ENCODE data around the gene REM2.
"Not testable (repeated sequence)": the region's sequence is repeated elsewhere in the genome, so short reads cannot be mapped to it uniquely, and the experiment has no call there.

DNA sequence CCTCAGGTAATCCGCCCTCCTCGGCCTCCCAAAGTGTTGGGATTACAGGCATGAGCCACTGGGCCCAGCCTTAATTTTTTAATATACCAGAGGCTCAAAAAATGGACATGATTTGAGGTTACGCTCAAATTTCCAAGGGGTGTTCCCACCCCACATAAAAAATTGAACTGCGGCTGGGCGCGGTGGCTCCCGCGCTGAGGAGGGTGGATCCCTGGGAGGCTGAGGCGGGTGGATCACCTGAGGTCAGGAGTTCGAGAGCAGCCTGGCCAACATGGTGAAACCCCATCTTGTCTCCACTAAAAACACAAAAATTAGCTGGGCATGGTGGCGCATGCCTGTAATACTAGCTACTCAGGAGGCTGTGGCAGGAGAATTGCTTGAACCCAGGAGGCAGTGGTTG, 28.7 kb upstream of the REM2 start:
- TF ChIP-seq RAD21 (IDR thresholded peaks at IDR 0.05); YY1 (IDR thresholded peaks at IDR 0.05); SP1 (IDR thresholded peaks at IDR 0.05); FOXA1 (IDR thresholded peaks at IDR 0.05); TAF1 (conservative IDR thresholded peaks at IDR 0.05); JUND (IDR thresholded peaks at IDR 0.05); GABPA (IDR thresholded peaks at IDR 0.05 in 1 of 2, conservative IDR thresholded peaks at IDR 0.05 in 1 of 2); ZBTB33 (IDR thresholded peaks at IDR 0.05): not testable (repeated sequence)
- TF ChIP-seq, protein P1, sequence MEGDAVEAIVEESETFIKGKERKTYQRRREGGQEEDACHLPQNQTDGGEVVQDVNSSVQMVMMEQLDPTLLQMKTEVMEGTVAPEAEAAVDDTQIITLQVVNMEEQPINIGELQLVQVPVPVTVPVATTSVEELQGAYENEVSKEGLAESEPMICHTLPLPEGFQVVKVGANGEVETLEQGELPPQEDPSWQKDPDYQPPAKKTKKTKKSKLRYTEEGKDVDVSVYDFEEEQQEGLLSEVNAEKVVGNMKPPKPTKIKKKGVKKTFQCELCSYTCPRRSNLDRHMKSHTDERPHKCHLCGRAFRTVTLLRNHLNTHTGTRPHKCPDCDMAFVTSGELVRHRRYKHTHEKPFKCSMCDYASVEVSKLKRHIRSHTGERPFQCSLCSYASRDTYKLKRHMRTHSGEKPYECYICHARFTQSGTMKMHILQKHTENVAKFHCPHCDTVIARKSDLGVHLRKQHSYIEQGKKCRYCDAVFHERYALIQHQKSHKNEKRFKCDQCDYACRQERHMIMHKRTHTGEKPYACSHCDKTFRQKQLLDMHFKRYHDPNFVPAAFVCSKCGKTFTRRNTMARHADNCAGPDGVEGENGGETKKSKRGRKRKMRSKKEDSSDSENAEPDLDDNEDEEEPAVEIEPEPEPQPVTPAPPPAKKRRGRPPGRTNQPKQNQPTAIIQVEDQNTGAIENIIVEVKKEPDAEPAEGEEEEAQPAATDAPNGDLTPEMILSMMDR (IDR thresholded peaks at IDR 0.05; ENCODE audit: low read depth, low read length, missing input control): not testable (repeated sequence)
- TF ChIP-seq, protein P2, sequence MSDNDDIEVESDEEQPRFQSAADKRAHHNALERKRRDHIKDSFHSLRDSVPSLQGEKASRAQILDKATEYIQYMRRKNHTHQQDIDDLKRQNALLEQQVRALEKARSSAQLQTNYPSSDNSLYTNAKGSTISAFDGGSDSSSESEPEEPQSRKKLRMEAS (IDR thresholded peaks at IDR 0.05): not testable (repeated sequence)
- TF ChIP-seq, protein P3, sequence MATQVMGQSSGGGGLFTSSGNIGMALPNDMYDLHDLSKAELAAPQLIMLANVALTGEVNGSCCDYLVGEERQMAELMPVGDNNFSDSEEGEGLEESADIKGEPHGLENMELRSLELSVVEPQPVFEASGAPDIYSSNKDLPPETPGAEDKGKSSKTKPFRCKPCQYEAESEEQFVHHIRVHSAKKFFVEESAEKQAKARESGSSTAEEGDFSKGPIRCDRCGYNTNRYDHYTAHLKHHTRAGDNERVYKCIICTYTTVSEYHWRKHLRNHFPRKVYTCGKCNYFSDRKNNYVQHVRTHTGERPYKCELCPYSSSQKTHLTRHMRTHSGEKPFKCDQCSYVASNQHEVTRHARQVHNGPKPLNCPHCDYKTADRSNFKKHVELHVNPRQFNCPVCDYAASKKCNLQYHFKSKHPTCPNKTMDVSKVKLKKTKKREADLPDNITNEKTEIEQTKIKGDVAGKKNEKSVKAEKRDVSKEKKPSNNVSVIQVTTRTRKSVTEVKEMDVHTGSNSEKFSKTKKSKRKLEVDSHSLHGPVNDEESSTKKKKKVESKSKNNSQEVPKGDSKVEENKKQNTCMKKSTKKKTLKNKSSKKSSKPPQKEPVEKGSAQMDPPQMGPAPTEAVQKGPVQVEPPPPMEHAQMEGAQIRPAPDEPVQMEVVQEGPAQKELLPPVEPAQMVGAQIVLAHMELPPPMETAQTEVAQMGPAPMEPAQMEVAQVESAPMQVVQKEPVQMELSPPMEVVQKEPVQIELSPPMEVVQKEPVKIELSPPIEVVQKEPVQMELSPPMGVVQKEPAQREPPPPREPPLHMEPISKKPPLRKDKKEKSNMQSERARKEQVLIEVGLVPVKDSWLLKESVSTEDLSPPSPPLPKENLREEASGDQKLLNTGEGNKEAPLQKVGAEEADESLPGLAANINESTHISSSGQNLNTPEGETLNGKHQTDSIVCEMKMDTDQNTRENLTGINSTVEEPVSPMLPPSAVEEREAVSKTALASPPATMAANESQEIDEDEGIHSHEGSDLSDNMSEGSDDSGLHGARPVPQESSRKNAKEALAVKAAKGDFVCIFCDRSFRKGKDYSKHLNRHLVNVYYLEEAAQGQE (IDR thresholded peaks at IDR 0.05): not testable (repeated sequence)
- TF ChIP-seq, protein P4, sequence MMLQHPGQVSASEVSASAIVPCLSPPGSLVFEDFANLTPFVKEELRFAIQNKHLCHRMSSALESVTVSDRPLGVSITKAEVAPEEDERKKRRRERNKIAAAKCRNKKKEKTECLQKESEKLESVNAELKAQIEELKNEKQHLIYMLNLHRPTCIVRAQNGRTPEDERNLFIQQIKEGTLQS (IDR thresholded peaks at IDR 0.05): not testable (repeated sequence)

Data from liver (tissue), 3 donors.